Stimulated activated CD4-positive, alpha-beta T cell treated with anti-CD3 and anti-CD28 coated beads, Interleukin-4, amount 100 ng/mL, for 1 hour (primary cell): ENCODE results near the gene TGIF2LX.
"Not testable (repeated sequence)": the region's sequence is repeated elsewhere in the genome, so short reads cannot be mapped to it uniquely, and the experiment has no call there.

Source experiments
- DNase-seq: peaks from one replicate; pipeline ENCODE4 v3.0.0-alpha.2; 2020

Gene TGIF2LX

GRCh38 chrX:89921665-89922064 lies at the start of gene TGIF2LX:
TGIF2LX (plus strand) TSS chrX:89921908; CDS start chrX:89922086, 178 bp downstream.
- not testable (repeated sequence) for DNase-seq

GRCh38 chrX:89922338-89922934 lies 728 bp downstream of the TGIF2LX start:
- DNase-seq = not testable (repeated sequence)

- not testable (repeated sequence) for DNase-seq
These were observed 21.4 kb downstream of the TGIF2LX start for GRCh38 chrX:89943077-89943476.

DNA sequence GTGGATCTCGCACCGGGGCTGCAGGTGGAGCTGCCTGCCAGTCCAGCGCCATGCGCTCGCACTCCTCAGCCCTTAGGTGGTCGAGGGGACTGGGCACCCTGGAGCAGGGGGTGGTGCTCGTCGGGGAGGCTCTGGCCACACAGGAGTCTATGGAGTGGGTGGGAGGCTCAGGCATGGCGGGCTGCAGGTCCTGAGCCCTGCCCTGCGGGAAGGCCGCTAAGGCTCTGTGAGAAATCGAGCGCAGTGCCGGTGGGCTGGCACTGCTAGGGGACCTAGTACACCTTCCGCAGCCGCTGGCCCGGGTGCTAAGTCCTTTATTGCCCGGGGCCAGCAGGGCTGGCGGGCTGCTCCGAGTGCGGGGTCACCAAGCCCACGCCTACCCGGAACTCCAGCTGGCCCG lies 43.9 kb downstream of the TGIF2LX start:
- DNase-seq = not testable (repeated sequence)
